ENCODE measurements around the gene DLL1.

DNA sequence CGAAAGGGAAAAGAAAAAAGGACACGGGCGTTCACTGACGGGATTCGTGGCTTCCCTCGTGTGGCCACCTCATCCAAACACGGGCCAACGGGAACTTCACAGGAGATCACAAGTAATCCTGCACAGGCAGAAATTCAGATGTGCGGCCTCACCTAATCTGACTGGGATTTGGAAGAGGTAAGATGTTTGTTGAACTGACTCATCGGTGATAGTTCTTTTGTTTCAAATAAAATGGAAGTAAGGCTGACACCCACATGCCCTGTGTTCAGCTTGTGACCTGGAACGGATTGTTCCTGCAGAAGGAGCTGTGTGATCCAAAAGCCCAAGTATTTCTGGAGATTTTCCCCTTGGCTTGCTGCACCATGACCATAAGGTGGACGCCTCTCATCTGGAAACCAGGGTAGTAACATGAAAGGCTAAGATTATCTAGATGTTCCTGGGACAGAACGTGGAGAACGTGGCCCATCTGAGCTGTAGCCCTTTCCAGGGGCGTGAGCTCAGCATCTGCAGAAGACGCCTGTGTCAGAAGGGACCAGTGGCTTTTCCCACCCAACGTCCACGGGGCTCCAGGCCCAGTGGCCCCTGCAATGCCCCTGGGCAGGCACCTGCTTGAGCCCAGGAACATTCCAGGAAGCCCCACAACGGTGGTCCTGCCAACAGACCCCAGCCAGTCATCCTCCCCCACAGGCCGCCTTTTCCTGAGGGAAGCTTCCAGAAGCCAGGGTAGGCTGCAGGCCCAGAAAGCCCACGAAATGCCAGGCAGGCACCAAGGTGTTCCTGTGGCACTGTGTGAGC, 39.7 kb downstream of the DLL1 start:
- TF ChIP-seq POLR2AphosphoS5 (IDR thresholded peaks at IDR 0.05), result no peak
- TF ChIP-seq, protein P1, sequence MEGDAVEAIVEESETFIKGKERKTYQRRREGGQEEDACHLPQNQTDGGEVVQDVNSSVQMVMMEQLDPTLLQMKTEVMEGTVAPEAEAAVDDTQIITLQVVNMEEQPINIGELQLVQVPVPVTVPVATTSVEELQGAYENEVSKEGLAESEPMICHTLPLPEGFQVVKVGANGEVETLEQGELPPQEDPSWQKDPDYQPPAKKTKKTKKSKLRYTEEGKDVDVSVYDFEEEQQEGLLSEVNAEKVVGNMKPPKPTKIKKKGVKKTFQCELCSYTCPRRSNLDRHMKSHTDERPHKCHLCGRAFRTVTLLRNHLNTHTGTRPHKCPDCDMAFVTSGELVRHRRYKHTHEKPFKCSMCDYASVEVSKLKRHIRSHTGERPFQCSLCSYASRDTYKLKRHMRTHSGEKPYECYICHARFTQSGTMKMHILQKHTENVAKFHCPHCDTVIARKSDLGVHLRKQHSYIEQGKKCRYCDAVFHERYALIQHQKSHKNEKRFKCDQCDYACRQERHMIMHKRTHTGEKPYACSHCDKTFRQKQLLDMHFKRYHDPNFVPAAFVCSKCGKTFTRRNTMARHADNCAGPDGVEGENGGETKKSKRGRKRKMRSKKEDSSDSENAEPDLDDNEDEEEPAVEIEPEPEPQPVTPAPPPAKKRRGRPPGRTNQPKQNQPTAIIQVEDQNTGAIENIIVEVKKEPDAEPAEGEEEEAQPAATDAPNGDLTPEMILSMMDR (IDR thresholded peaks at IDR 0.05), result no peak

Measured in breast epithelium (tissue), 3 donors.